SK-N-SH (cell line): ENCODE measurements around the gene SIM2. TPM values are rescaled to one million over a fixed set of nuclear protein-coding genes. Genes with fewer than 3 reads are reported as not detected.
A peak's percentile ranks its signal among the peaks of the same experiment; 100 is the strongest.

ENCODE experiments used
- CTCF ChIA-PET: fragments of 300-600, 350-600 bp; formaldehyde crosslinking; extraction: SDS; loops from one replicate; lab custom pipeline; 2021; lab: Yijun Ruan, JAX
- POLR2A ChIA-PET: fragments of 350-600 bp; sonication (Branson Sonifier 250); formaldehyde crosslinking; extraction: SDS; loops from one replicate; lab custom pipeline; 2020; ENCODE audit warnings: antibody characterized with exemption, inconsistent platforms; lab: Yijun Ruan, JAX
- DNase-seq: peaks from one replicate; pipeline ENCODE4 v3.0.0; 2012
- H2AFZ ChIP-seq: fragments of 200-600 bp; sonication (generic); 2 replicates; pipeline ENCODE4 v1.8.1; 2016; ENCODE audit warnings: antibody characterized with exemption, mild to moderate bottlenecking, low read depth
- H3F3A ChIP-seq: fragments of 200-600 bp; sonication (generic); replicated peaks from 2 replicates; pipeline ENCODE3; 2016; ENCODE audit warnings: antibody characterized with exemption, mild to moderate bottlenecking; ENCODE audit not compliant: insufficient read depth
- H3K27ac ChIP-seq, 2 experiments: fragments of 200-500 bp in 1 of 2; fragments of 200-600 bp in 1 of 2; sonication (Bioruptor generic) in 1 of 2; sonication (generic), shearing (Covaris generic) in 1 of 2; 2 replicates each; pipeline versions ENCODE4 v1.5.1 to v1.6.1; 2014 to 2016; ENCODE audit warnings: low read depth in 2 of 2, inconsistent platforms in 1 of 2, low read length in 1 of 2, mild to moderate bottlenecking in 1 of 2, mixed read lengths in 1 of 2
- H3K27me3 ChIP-seq: fragments of 200-600 bp; sonication (generic), shearing (Covaris generic); 2 replicates; pipeline ENCODE4 v1.6.1; 2016; ENCODE audit warnings: mixed run types; ENCODE audit not compliant: insufficient read depth
- H3K36me3 ChIP-seq, 2 experiments: fragments of 200-500 bp in 1 of 2; fragments of 200-600 bp in 1 of 2; sonication (Bioruptor generic) in 1 of 2; sonication (generic) in 1 of 2; replicated peaks in 1 of 2; 2 replicates each; pipeline versions ENCODE3 to v1.5.1; 2014 to 2016; ENCODE audit warnings: low read length in 1 of 2, mild to moderate bottlenecking in 1 of 2; ENCODE audit not compliant: insufficient read depth in 2 of 2, control insufficient read depth in 1 of 2
- H3K4me1 ChIP-seq, 2 experiments: fragments of 200-500 bp in 1 of 2; fragments of 200-600 bp in 1 of 2; sonication (Bioruptor generic) in 1 of 2; sonication (generic), shearing (Covaris generic) in 1 of 2; 2 replicates each; pipeline versions ENCODE4 v1.5.1 to v1.6.1; 2014 to 2016; ENCODE audit warnings: low read depth in 1 of 2, low read length in 1 of 2, mixed run types in 1 of 2; ENCODE audit not compliant: insufficient read depth in 2 of 2, control insufficient read depth in 1 of 2
- H3K4me2 ChIP-seq: fragments of 200-600 bp; sonication (generic), shearing (Covaris generic); 2 replicates; pipeline ENCODE4 v1.6.1; 2017; ENCODE audit warnings: mixed run types
- H3K4me3 ChIP-seq, 2 experiments: fragments of 200-500 bp in 1 of 2; fragments of 200-600 bp in 1 of 2; sonication (Bioruptor generic) in 1 of 2; sonication (generic), shearing (Covaris generic) in 1 of 2; 2 replicates each; pipeline versions ENCODE4 v1.5.1 to v1.8.1; 2014 to 2016; ENCODE audit warnings: low read depth in 2 of 2, inconsistent platforms in 1 of 2, low read length in 1 of 2, mild to moderate bottlenecking in 1 of 2, mixed read lengths in 1 of 2, moderate library complexity in 1 of 2
- H3K79me2 ChIP-seq: fragments of 200-600 bp; sonication (generic); 2 replicates; pipeline ENCODE4 v1.8.1; 2017; ENCODE audit warnings: mild to moderate bottlenecking; ENCODE audit not compliant: insufficient read depth
- H3K9ac ChIP-seq: fragments of 200-600 bp; sonication (generic); 2 replicates; pipeline ENCODE4 v1.6.1; 2017; ENCODE audit warnings: mixed run types
- H3K9me2 ChIP-seq: fragments of 200-600 bp; sonication (generic); 2 replicates; pipeline ENCODE4 v1.6.1; 2017; ENCODE audit warnings: mixed run types
- H3K9me3 ChIP-seq: fragments of 200-600 bp; sonication (generic); 2 replicates; pipeline ENCODE4 v1.6.1; 2017; ENCODE audit warnings: mixed run types, mild to moderate bottlenecking, moderate library complexity
- H4K20me1 ChIP-seq: fragments of 200-600 bp; sonication (generic); 2 replicates; pipeline ENCODE4 v1.6.1; 2017; ENCODE audit warnings: mild to moderate bottlenecking, mixed run types; ENCODE audit not compliant: insufficient read depth
- EZH2phosphoT487 ChIP-seq: fragments of 200-600 bp; sonication (generic); IDR thresholded peaks from 2 replicates; pipeline ENCODE4 v1.6.1; 2017; ENCODE audit warnings: low read depth, mixed run types, mild to moderate bottlenecking, antibody characterized with exemption, moderate library complexity, borderline replicate concordance
- FOSL2 ChIP-seq: IDR thresholded peaks from 2 replicates; pipeline ENCODE4 v1.4.0; 2012; ENCODE audit warnings: low read depth, mild to moderate bottlenecking, moderate library complexity, borderline replicate concordance
- JUND ChIP-seq: IDR thresholded peaks from 2 replicates; pipeline ENCODE4 v1.4.0; 2012
- NFIC ChIP-seq: IDR thresholded peaks from 2 replicates; pipeline ENCODE4 v1.4.0; 2012; ENCODE audit warnings: borderline replicate concordance
- PBX3 ChIP-seq: IDR thresholded peaks from 2 replicates; pipeline ENCODE4; 2012
- RCOR1 ChIP-seq: fragments of 150-350 bp; IDR thresholded peaks from 2 replicates; pipeline ENCODE4 v1.6.1; 2017; ENCODE audit warnings: antibody characterized with exemption, low read length
- SIN3A ChIP-seq: IDR thresholded peaks from 2 replicates; pipeline ENCODE4 v1.6.1; 2012; ENCODE audit warnings: low read depth, mild to moderate bottlenecking, low read length, moderate library complexity, borderline replicate concordance
- SMC3 ChIP-seq: IDR thresholded peaks from 2 replicates; pipeline ENCODE4 v1.6.1; 2012; ENCODE audit warnings: low read depth, low read length, improper control_type of control experiment
- WGBS: methylation state at CpG from one replicate; pipeline ENCODE4 v1.1.6; 2017; ENCODE audit warnings: low lambda C conversion rate; 5-methylcytosine and 5-hydroxymethylcytosine counted together
- polyA plus RNA-seq, 3 experiments: library from polyadenylated mRNA; depleted of rRNA; stranded (reverse); fragments of >200 nt; gene quantifications; 2 replicates each; pipeline ENCODE4 v1.2.3, GENCODE V29; 2012
- TF ChIP-seq, protein P1 (sequence below): IDR thresholded peaks from 2 replicates; pipeline ENCODE4 v1.4.0; 2012; ENCODE audit warnings: low read depth
- TF ChIP-seq, protein P2 (sequence below): IDR thresholded peaks from 2 replicates; pipeline ENCODE4 v1.4.0; 2012; ENCODE audit warnings: low read depth, borderline replicate concordance
- TF ChIP-seq, protein P3 (sequence below): IDR thresholded peaks from 2 replicates; pipeline ENCODE4 v1.4.0; 2012; ENCODE audit warnings: low read depth, borderline replicate concordance

SIM2 gene
- polyA plus RNA-seq, 1 of the 3 experiments (the other 2 are of a cell fraction): not detected

DNA sequence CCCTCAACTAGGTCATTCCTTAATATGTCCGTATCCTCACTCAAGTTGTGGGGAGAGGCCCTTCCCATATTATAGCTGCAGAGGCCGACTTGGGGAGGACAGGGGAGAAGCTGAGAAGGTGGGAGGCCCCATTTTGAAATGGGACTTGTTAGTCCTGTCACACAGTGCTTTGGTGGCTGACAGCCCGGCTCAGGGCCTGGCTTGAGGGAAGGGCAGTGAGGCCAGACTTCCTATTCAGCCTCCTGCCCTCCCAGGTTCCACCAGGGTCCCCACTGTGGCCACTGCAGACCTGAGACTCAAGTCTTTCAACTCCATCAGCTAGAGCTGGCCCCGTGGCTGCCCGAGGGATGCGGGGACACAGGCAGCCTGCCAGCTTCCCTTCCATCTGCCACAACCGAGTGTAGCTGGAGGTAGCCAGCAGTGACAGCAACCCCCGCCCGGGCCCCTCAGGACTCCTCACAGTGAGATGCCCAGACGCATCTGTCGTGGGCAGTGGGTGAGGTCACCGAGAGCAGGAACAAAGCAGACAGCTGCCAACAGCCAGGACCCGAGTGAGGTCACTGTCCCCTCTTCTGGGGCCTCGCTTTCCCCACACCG is 36.9 kb downstream of the SIM2 start:
- POLR2A ChIA-PET: interaction anchor here (0.8 kb wide), 1 partner anchor 9 kb away, joined by 3 read pairs; no protein-coding TSS in a partner anchor
- Histone ChIP-seq H3K9me2 (no peaks in the 10 kb centered on the region), H3K4me1 (peaks cover 0 to 5% of the 10 kb centered on the region in 2 experiments; a peak in 1 of 4 replicates), H2AFZ (no peak overlapping the region), H3K79me2 (no peaks in the 10 kb centered on the region), H3K4me2 (no peak overlapping the region), H3K27me3 (peaks cover 8% of the 10 kb centered on the region), H3F3A (no peaks in the 10 kb centered on the region), H3K36me3 (no peaks in the 10 kb centered on the region), H3K4me3 (no peak overlapping the region), H3K9me3 (no peaks in the 10 kb centered on the region), H3K27ac (no peak overlapping the region), H4K20me1 (no peaks in the 10 kb centered on the region), H3K9ac (no peak overlapping the region)
- 52% methylated on average over 15 of the region's 15 CpGs for WGBS
- peak; percentile 41 for DNase-seq
- TF ChIP-seq JUND (no peak), SMC3 (no peak), NFIC (no peak), EZH2phosphoT487 (no peak)
- TF ChIP-seq, protein P1, sequence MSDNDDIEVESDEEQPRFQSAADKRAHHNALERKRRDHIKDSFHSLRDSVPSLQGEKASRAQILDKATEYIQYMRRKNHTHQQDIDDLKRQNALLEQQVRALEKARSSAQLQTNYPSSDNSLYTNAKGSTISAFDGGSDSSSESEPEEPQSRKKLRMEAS: no peak
- CTCF ChIA-PET: interaction anchor here (1.3 to 2.3 kb wide), 2 partner anchors 12 to 25 kb away, joined by 3 to 11 read pairs; no protein-coding TSS in a partner anchor

- 70% methylated on average over 12 of the region's 12 CpGs for WGBS
- H2AFZ ChIP-seq: no peak overlapping the region
- no peaks in the 10 kb centered on the region for H3F3A ChIP-seq
- H3K9me2 ChIP-seq: no peaks in the 10 kb centered on the region
- no peaks in the 10 kb centered on the region; the same call in 1 of the 2 replicates for H3K27me3 ChIP-seq
- no peaks in the 10 kb centered on the region for H3K9me3 ChIP-seq
- DNase-seq: no peak
- H3K4me2 ChIP-seq: no peak overlapping the region
- H3K79me2 ChIP-seq: no peaks in the 10 kb centered on the region
- no peaks in the 10 kb centered on the region for H3K36me3 ChIP-seq
- H3K4me3 ChIP-seq: no peak overlapping the region
- H4K20me1 ChIP-seq: no peaks in the 10 kb centered on the region
- ChIA-PET CTCF (interaction anchor here (0.6 kb wide), 1 partner anchor 348 kb away, joined by 3 read pairs; no protein-coding TSS in a partner anchor), POLR2A (no interaction called here)
- no peak overlapping the region for H3K9ac ChIP-seq
- H3K4me1 ChIP-seq: peaks cover 0 to 5% of the 10 kb centered on the region in 2 experiments; a peak in 1 of 4 replicates
- H3K27ac ChIP-seq: no peak overlapping the region
- TF ChIP-seq, protein P2, sequence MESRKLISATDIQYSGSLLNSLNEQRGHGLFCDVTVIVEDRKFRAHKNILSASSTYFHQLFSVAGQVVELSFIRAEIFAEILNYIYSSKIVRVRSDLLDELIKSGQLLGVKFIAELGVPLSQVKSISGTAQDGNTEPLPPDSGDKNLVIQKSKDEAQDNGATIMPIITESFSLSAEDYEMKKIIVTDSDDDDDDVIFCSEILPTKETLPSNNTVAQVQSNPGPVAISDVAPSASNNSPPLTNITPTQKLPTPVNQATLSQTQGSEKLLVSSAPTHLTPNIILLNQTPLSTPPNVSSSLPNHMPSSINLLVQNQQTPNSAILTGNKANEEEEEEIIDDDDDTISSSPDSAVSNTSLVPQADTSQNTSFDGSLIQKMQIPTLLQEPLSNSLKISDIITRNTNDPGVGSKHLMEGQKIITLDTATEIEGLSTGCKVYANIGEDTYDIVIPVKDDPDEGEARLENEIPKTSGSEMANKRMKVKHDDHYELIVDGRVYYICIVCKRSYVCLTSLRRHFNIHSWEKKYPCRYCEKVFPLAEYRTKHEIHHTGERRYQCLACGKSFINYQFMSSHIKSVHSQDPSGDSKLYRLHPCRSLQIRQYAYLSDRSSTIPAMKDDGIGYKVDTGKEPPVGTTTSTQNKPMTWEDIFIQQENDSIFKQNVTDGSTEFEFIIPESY: no peak
- TF ChIP-seq NFIC (no peak), RCOR1 (no peak), FOSL2 (no peak), PBX3 (no peak), JUND (no peak), SIN3A (no peak)
- TF ChIP-seq, protein P1: no peak
- TF ChIP-seq, protein P3, sequence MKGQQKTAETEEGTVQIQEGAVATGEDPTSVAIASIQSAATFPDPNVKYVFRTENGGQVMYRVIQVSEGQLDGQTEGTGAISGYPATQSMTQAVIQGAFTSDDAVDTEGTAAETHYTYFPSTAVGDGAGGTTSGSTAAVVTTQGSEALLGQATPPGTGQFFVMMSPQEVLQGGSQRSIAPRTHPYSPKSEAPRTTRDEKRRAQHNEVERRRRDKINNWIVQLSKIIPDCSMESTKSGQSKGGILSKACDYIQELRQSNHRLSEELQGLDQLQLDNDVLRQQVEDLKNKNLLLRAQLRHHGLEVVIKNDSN: no peak
- TF ChIP-seq, all 33 proteins: peak for 0
Measured at GRCh38 chr21:36738489-36739126, 39.7 kb downstream of the SIM2 start.
